H9 (cell line): ENCODE results near the gene RITA1. TPM values are rescaled to one million over a fixed set of nuclear protein-coding genes. Genes with fewer than 3 reads are reported as not detected.

ENCODE experiments used
- DNase-seq: peaks from one replicate; pipeline ENCODE4 v3.0.0-alpha.2; 2017
- H2AFZ ChIP-seq: one replicate; pipeline ENCODE4 v1.6.1; 2013; ENCODE audit warnings: mild to moderate bottlenecking, low read length, control low read depth, moderate library complexity
- H2AK5ac ChIP-seq: 2 replicates; pipeline ENCODE4 v1.6.1; 2013; ENCODE audit warnings: low read length, control low read depth, mixed read lengths; ENCODE audit not compliant: insufficient read length
- H2BK120ac ChIP-seq: one replicate; pipeline ENCODE4 v1.6.1; 2013; ENCODE audit warnings: low read depth, mild to moderate bottlenecking, low read length, control low read depth, inconsistent platforms; ENCODE audit not compliant: poor library complexity, severe bottlenecking
- H2BK12ac ChIP-seq: 2 replicates; pipeline ENCODE4 v1.6.1; 2013; ENCODE audit warnings: low read length, control low read depth, mixed read lengths, low read depth; ENCODE audit not compliant: insufficient read length
- H2BK15ac ChIP-seq: 2 replicates; pipeline ENCODE4 v1.6.1; 2013; ENCODE audit warnings: low read depth, low read length, control low read depth
- H2BK20ac ChIP-seq: one replicate; pipeline ENCODE4 v1.6.1; 2013; ENCODE audit warnings: low read depth, mild to moderate bottlenecking, low read length, control low read depth, inconsistent platforms; ENCODE audit not compliant: poor library complexity, severe bottlenecking
- H2BK5ac ChIP-seq: 2 replicates; pipeline ENCODE4 v1.6.1; 2013; ENCODE audit warnings: low read length, control low read depth, mixed read lengths; ENCODE audit not compliant: insufficient read length
- H3K14ac ChIP-seq: 2 replicates; pipeline ENCODE4 v1.6.1; 2013; ENCODE audit warnings: low read length, control low read depth; ENCODE audit not compliant: insufficient read depth
- H3K18ac ChIP-seq: 2 replicates; pipeline ENCODE4 v1.6.1; 2013; ENCODE audit warnings: low read depth, mild to moderate bottlenecking, mixed read lengths, low read length, control low read depth; ENCODE audit not compliant: insufficient read length
- H3K23ac ChIP-seq: 2 replicates; pipeline ENCODE4 v1.6.1; 2013; ENCODE audit warnings: low read length, control low read depth, mixed read lengths, low read depth; ENCODE audit not compliant: insufficient read length
- H3K23me2 ChIP-seq: 2 replicates; pipeline ENCODE4 v1.6.1; 2013; ENCODE audit warnings: low read depth, mild to moderate bottlenecking, mixed read lengths, low read length, control low read depth; ENCODE audit not compliant: insufficient read length, poor library complexity, severe bottlenecking
- H3K27ac ChIP-seq: 2 replicates; pipeline ENCODE4 v1.5.1; 2013; ENCODE audit warnings: low read length, control low read depth, mixed read lengths, low read depth; ENCODE audit not compliant: insufficient read length
- H3K27me3 ChIP-seq: 2 replicates; pipeline ENCODE4 v1.6.1; 2013; ENCODE audit warnings: low read length, control low read depth, inconsistent platforms; ENCODE audit not compliant: insufficient read depth
- H3K4ac ChIP-seq: 2 replicates; pipeline ENCODE4 v1.6.1; 2013; ENCODE audit warnings: low read depth, mild to moderate bottlenecking, control low read depth, inconsistent platforms, low read length, moderate library complexity
- H3K4me1 ChIP-seq: 2 replicates; pipeline ENCODE4 v1.6.1; 2013; ENCODE audit warnings: low read length, control low read depth, inconsistent platforms; ENCODE audit not compliant: insufficient read depth
- H3K4me2 ChIP-seq: 2 replicates; pipeline ENCODE4 v1.6.1; 2013; ENCODE audit warnings: low read length, control low read depth, mixed read lengths; ENCODE audit not compliant: insufficient read length, insufficient read depth
- H3K56ac ChIP-seq: 2 replicates; pipeline ENCODE4 v1.6.1; 2013; ENCODE audit warnings: low read depth, mild to moderate bottlenecking, mixed read lengths, low read length, control low read depth; ENCODE audit not compliant: insufficient read length
- H3K79me1 ChIP-seq: 2 replicates; pipeline ENCODE4 v1.6.1; 2013; ENCODE audit warnings: low read depth, mild to moderate bottlenecking, moderate library complexity, low read length, control low read depth, inconsistent platforms; ENCODE audit not compliant: insufficient read depth, poor library complexity, severe bottlenecking
- H3K79me2 ChIP-seq: 2 replicates; pipeline ENCODE4 v1.6.1; 2013; ENCODE audit warnings: low read length, control low read depth, inconsistent platforms; ENCODE audit not compliant: insufficient read depth
- H3K9ac ChIP-seq: 2 replicates; pipeline ENCODE4 v1.6.1; 2013; ENCODE audit warnings: low read length, control low read depth, mixed read lengths; ENCODE audit not compliant: insufficient read length; ENCODE audit errors: extremely low read depth
- H3K9me3 ChIP-seq: one replicate; pipeline ENCODE4 v1.6.1; 2013; ENCODE audit warnings: low read depth, low read length, inconsistent platforms; ENCODE audit not compliant: control insufficient read depth
- H3T11ph ChIP-seq: one replicate; pipeline ENCODE4 v1.6.1; 2013; ENCODE audit warnings: mild to moderate bottlenecking, low read length, control low read depth, inconsistent platforms
- H4K20me1 ChIP-seq: one replicate; pipeline ENCODE4 v1.6.1; 2013; ENCODE audit not compliant: control insufficient read depth, insufficient read length, insufficient read depth
- H4K5ac ChIP-seq: 2 replicates; pipeline ENCODE4 v1.6.1; 2013; ENCODE audit warnings: low read depth, mild to moderate bottlenecking, mixed read lengths, low read length, control low read depth; ENCODE audit not compliant: insufficient read length
- H4K8ac ChIP-seq: replicated peaks from 2 replicates; pipeline ENCODE4 v1.6.1; 2013; ENCODE audit warnings: low read length, control low read depth, mixed read lengths, low read depth; ENCODE audit not compliant: insufficient read length
- H4K91ac ChIP-seq: 2 replicates; pipeline ENCODE4 v1.6.1; 2013; ENCODE audit warnings: low read depth, mild to moderate bottlenecking, moderate library complexity, mixed read lengths, low read length, control low read depth; ENCODE audit not compliant: insufficient read length
- H3K27ac Mint-ChIP-seq, 3 experiments: 2 replicates in 2 of 3; 3 replicates in 1 of 3; pipeline ENCODE4 v1.8.0; 2020 to 2021; ENCODE audit warnings: mixed read lengths in 3 of 3, mild to moderate bottlenecking in 1 of 3, moderate library complexity in 1 of 3
- H3K27me3 Mint-ChIP-seq: 2 replicates; pipeline ENCODE4 v1.8.0; 2021; ENCODE audit warnings: low read depth, mild to moderate bottlenecking, moderate library complexity, mixed read lengths
- H3K36me3 Mint-ChIP-seq, 3 experiments: 2 replicates in 2 of 3; 3 replicates in 1 of 3; pipeline ENCODE4 v1.8.0; 2020 to 2021; ENCODE audit warnings: low read depth in 3 of 3, mixed read lengths in 3 of 3; ENCODE audit not compliant: insufficient read depth in 1 of 3
- H3K4me1 Mint-ChIP-seq, 2 experiments: 2 replicates each; pipeline ENCODE4 v1.8.0; 2020; ENCODE audit warnings: mixed read lengths in 2 of 2
- H3K4me3 Mint-ChIP-seq, 2 experiments: 2 replicates in 1 of 2; 3 replicates in 1 of 2; pipeline ENCODE4 v1.8.0; 2020 to 2021; ENCODE audit warnings: mild to moderate bottlenecking in 2 of 2, mixed read lengths in 2 of 2, moderate library complexity in 1 of 2
- H3K9me3 Mint-ChIP-seq, 2 experiments: 2 replicates in 1 of 2; 3 replicates in 1 of 2; pipeline ENCODE4 v1.8.0; 2020; ENCODE audit warnings: mild to moderate bottlenecking in 2 of 2, mixed read lengths in 2 of 2, moderate library complexity in 1 of 2
- CTCF ChIP-seq: fragments of 200-600 bp; sonication (generic); conservative IDR thresholded peaks from 3 replicates; pipeline ENCODE4 v1.8.0; 2021; ENCODE audit warnings: antibody characterized with exemption, mild to moderate bottlenecking
- WGBS: extraction: QIAGEN DNeasy Blood & Tissue Kit; methylation state at CpG from one replicate; pipeline ENCODE4 v1.1.7; 2013; ENCODE audit warnings: missing lambda C conversion rate, low lambda C conversion rate, mixed read lengths; ENCODE audit not compliant: insufficient read length; ENCODE audit errors: extremely low coverage; 5-methylcytosine and 5-hydroxymethylcytosine counted together
- total RNA-seq: library from RNA; stranded (reverse); gene quantifications from 2 replicates; pipeline ENCODE4 v1.2.1, GENCODE V29; 2021

The RITA1 gene
- total RNA-seq, 1 experiment from 2014 or later = 26.1 TPM

DNA sequence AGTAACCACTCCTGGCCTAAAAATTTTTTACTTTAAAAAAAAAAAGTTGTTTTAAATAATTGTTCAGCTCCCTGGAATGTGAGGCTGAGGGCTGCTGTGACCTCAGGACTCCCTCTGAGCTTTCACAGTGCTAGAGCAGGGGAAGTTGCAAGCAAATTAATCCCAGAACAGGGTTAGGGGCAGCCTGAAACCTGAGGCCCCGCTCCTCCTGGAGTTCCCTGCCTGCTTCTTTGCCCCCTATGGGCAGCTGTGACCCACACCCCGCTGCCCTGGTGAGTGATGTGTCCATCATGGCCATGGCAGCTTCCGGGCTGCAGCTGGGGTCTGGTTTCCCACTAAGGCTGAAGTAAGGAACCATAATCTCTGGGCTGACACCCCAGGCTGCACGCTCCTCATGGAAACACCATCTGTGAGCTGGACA is 9.5 kb downstream of the RITA1 start:
- no peak overlapping the region for H2BK20ac ChIP-seq
- H3K9ac ChIP-seq = no peak overlapping the region
- Mint-ChIP-seq H3K4me1 (peaks cover 12 to 15% of the 10 kb centered on the region in 2 experiments; a peak in 3 of 4 replicates), H3K9me3 (no peaks in the 10 kb centered on the region), H3K27ac (no peak overlapping the region; a peak in 1 of 7 replicates), H3K36me3 (peaks cover 10 to 31% (median 28%) of the 10 kb centered on the region in 3 experiments; a peak in 5 of 7 replicates), H3K27me3 (no peaks in the 10 kb centered on the region), H3K4me3 (no peak overlapping the region)
- H3K23ac ChIP-seq = no peak overlapping the region
- H3K14ac ChIP-seq = no peak overlapping the region
- H2AK5ac ChIP-seq = no peak overlapping the region
- no peak overlapping the region for H3K18ac ChIP-seq
- no peaks in the 10 kb centered on the region for H3K23me2 ChIP-seq
- H2BK5ac ChIP-seq = no peak overlapping the region
- H3T11ph ChIP-seq = no peak overlapping the region
- no peaks in the 10 kb centered on the region for H3K4me1 ChIP-seq
- no CpG with 5 or more reads among the region's 4 CpGs for WGBS
- no peak overlapping the region for H3K4me2 ChIP-seq
- H3K4ac ChIP-seq = no peak overlapping the region
- no peak overlapping the region for H3K27ac ChIP-seq
- no peaks in the 10 kb centered on the region for H3K79me2 ChIP-seq
- H3K9me3 ChIP-seq = no peaks in the 10 kb centered on the region
- H2BK15ac ChIP-seq = no peak overlapping the region
- no peak overlapping the region for H4K8ac ChIP-seq
- no peak overlapping the region for H2AFZ ChIP-seq
- H4K5ac ChIP-seq = no peak overlapping the region
- H4K20me1 ChIP-seq = no peaks in the 10 kb centered on the region
- H2BK12ac ChIP-seq = no peak overlapping the region
- no peak for DNase-seq
- no peak overlapping the region for H2BK120ac ChIP-seq
- no peak overlapping the region for H3K56ac ChIP-seq
- no peaks in the 10 kb centered on the region for H3K79me1 ChIP-seq
- H3K27me3 ChIP-seq = no peaks in the 10 kb centered on the region
- H4K91ac ChIP-seq = no peak overlapping the region
- no peak for TF ChIP-seq CTCF
